Measurements from ENCODE around the gene LHX4.

DNA sequence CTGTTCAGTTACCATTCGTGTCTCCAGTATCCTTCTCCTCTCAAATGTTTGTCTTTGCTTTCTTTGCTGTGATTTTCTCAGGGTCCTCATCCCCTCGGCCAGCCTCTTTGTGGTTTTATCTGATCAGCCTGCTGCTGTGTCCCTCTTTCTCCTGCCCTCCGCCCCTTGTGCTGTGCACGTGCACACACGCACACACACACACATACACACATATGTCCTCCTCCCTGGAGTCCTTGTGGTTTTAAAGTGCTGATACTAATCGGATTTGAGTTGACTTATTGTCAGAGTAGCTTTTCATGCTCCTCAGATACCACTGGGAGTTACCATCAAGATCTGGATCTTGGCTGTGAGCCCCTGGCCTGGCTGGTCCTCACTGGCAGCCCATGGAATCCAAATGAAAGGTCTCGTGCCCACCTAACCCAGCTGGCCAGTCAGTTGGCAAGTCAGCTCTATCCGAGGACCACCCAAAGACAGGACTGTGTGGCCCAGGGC, 41.3 kb upstream of the LHX4 start:
- no peak for TF ChIP-seq ZNF274 (IDR thresholded peaks at IDR 0.05; ENCODE audit: insufficient read depth, insufficient read length)
- no peak for TF ChIP-seq ZNF384 (IDR thresholded peaks at IDR 0.05; ENCODE audit: borderline replicate concordance, low read depth, low read length)
- TF ChIP-seq, protein P1, sequence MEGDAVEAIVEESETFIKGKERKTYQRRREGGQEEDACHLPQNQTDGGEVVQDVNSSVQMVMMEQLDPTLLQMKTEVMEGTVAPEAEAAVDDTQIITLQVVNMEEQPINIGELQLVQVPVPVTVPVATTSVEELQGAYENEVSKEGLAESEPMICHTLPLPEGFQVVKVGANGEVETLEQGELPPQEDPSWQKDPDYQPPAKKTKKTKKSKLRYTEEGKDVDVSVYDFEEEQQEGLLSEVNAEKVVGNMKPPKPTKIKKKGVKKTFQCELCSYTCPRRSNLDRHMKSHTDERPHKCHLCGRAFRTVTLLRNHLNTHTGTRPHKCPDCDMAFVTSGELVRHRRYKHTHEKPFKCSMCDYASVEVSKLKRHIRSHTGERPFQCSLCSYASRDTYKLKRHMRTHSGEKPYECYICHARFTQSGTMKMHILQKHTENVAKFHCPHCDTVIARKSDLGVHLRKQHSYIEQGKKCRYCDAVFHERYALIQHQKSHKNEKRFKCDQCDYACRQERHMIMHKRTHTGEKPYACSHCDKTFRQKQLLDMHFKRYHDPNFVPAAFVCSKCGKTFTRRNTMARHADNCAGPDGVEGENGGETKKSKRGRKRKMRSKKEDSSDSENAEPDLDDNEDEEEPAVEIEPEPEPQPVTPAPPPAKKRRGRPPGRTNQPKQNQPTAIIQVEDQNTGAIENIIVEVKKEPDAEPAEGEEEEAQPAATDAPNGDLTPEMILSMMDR (IDR thresholded peaks at IDR 0.05 in 2 of 3, conservative IDR thresholded peaks at IDR 0.05 in 1 of 3; ENCODE audit: control insufficient read depth in 2 of 3, extremely low read depth in 1 of 3, insufficient read depth in 1 of 3, low read depth in 3 of 3, low read length in 3 of 3), result no peak
